ENCODE results near the gene PADI2. TPM values are rescaled to one million over a fixed set of nuclear protein-coding genes. Genes with fewer than 3 reads are reported as not detected.

Gene PADI2
- total RNA-seq, 2 experiments from 2014 or later = 0.25 to 0.30 TPM

GRCh38 chr1:17108360-17108759 is 10.9 kb downstream of the PADI2 start:
- Histone ChIP-seq H3K9me3 (ENCODE audit: control insufficient read depth in 1 of 2, insufficient read depth in 1 of 2, low read length in 2 of 2) (no peaks in the 10 kb centered on the region), H3K27me3 (ENCODE audit: control insufficient read depth in 1 of 2, insufficient read depth in 2 of 2, low read length in 2 of 2) (no peaks in the 10 kb centered on the region), H3K4me3 (ENCODE audit: low read length) (no peak overlapping the region), H3K27ac (ENCODE audit: low read depth in 1 of 2, low read length in 2 of 2) (no peak overlapping the region), H3K4me1 (ENCODE audit: insufficient read depth, low read length) (no peaks in the 10 kb centered on the region), H3K36me3 (ENCODE audit: insufficient read depth, low read length) (no peaks in the 10 kb centered on the region)
- no peak for TF ChIP-seq CTCF (IDR thresholded peaks at IDR 0.05)
- H3K4me1 Mint-ChIP-seq (ENCODE audit: low read depth) = no peaks in the 10 kb centered on the region
- intact Hi-C loops (cut with DNase I, micrococcal nuclease) = no loop called here
- no peak overlapping the region for H3K27ac Mint-ChIP-seq
- ChIA-PET CTCF (no interaction called here), POLR2A (no interaction called here)
- H3K4me3 Mint-ChIP-seq = no peak overlapping the region
- no peaks in the 10 kb centered on the region for H3K9me3 Mint-ChIP-seq
- DNase-seq (no peak), ATAC-seq (ENCODE audit: poor library complexity) (no peak)
- H3K36me3 Mint-ChIP-seq (ENCODE audit: low read depth) = no peaks in the 10 kb centered on the region
- H3K27me3 Mint-ChIP-seq = peaks cover 22% of the 10 kb centered on the region

- POLR2A ChIA-PET = no interaction called here
- Histone ChIP-seq H3K27me3 (ENCODE audit: control insufficient read depth in 1 of 2, insufficient read depth in 2 of 2, low read length in 2 of 2) (peaks cover 0 to 4% of the 10 kb centered on the region in 2 experiments), H3K27ac (ENCODE audit: low read depth in 1 of 2, low read length in 2 of 2) (no peak overlapping the region), H3K4me3 (ENCODE audit: low read length) (no peak overlapping the region), H3K4me1 (ENCODE audit: insufficient read depth, low read length) (no peaks in the 10 kb centered on the region), H3K9me3 (ENCODE audit: control insufficient read depth in 1 of 2, insufficient read depth in 1 of 2, low read length in 2 of 2) (no peaks in the 10 kb centered on the region), H3K36me3 (ENCODE audit: insufficient read depth, low read length) (no peaks in the 10 kb centered on the region)
- H3K36me3 Mint-ChIP-seq (ENCODE audit: low read depth) = no peaks in the 10 kb centered on the region
- no peaks in the 10 kb centered on the region for H3K4me1 Mint-ChIP-seq (ENCODE audit: low read depth)
- CTCF ChIA-PET = no interaction called here
- intact Hi-C loops (cut with DNase I, micrococcal nuclease) = no loop called here
- H3K9me3 Mint-ChIP-seq = no peaks in the 10 kb centered on the region
- TF ChIP-seq CTCF (IDR thresholded peaks at IDR 0.05) = no peak
- ATAC-seq (ENCODE audit: poor library complexity) = no peak
- H3K27ac Mint-ChIP-seq = no peak overlapping the region
- DNase-seq = no peak
- H3K4me3 Mint-ChIP-seq = no peak overlapping the region
- H3K27me3 Mint-ChIP-seq = peaks cover 13% of the 10 kb centered on the region
Measured at GRCh38 chr1:17104782-17105181, 14.5 kb downstream of the PADI2 start.

- no peak overlapping the region for H3K4me3 ChIP-seq (ENCODE audit: low read length)
- H3K4me1 ChIP-seq (ENCODE audit: insufficient read depth, low read length) = peaks cover 3% of the 10 kb centered on the region
- no peak overlapping the region for H3K4me3 Mint-ChIP-seq
- TF ChIP-seq CTCF (IDR thresholded peaks at IDR 0.05) = no peak
- H3K4me1 Mint-ChIP-seq (ENCODE audit: low read depth) = no peaks in the 10 kb centered on the region
- no peaks in the 10 kb centered on the region for H3K36me3 Mint-ChIP-seq (ENCODE audit: low read depth)
- peaks cover 0 to 6% of the 10 kb centered on the region in 2 experiments for H3K27me3 ChIP-seq (ENCODE audit: control insufficient read depth in 1 of 2, insufficient read depth in 2 of 2, low read length in 2 of 2)
- H3K27ac ChIP-seq (ENCODE audit: low read depth in 1 of 2, low read length in 2 of 2) = no peak overlapping the region
- no peaks in the 10 kb centered on the region for H3K36me3 ChIP-seq (ENCODE audit: insufficient read depth, low read length)
- intact Hi-C loops (cut with DNase I, micrococcal nuclease) = no loop called here
- ATAC-seq (ENCODE audit: poor library complexity) (no peak), DNase-seq (no peak)
- POLR2A ChIA-PET = no interaction called here
- no peaks in the 10 kb centered on the region for H3K9me3 ChIP-seq (ENCODE audit: control insufficient read depth in 1 of 2, insufficient read depth in 1 of 2, low read length in 2 of 2)
- peaks cover 13% of the 10 kb centered on the region for H3K27me3 Mint-ChIP-seq
- H3K27ac Mint-ChIP-seq = no peak overlapping the region
- H3K9me3 Mint-ChIP-seq = no peaks in the 10 kb centered on the region
- CTCF ChIA-PET = no interaction called here
Measured at GRCh38 chr1:17102232-17102631, 17.0 kb downstream of the PADI2 start.
